Upper lobe of left lung (tissue), 4 donors: ENCODE data around the gene BTNL2.

Experiments
- CTCF ChIP-seq, 6 experiments: fragments of 450-650 bp in 4 of 6; fragments of 200-600 bp in 2 of 6; sonication (generic) in 2 of 6; IDR thresholded peaks; one replicate each; pipeline ENCODE4 v1.5.1; 2016 to 2019; ENCODE audit warnings: antibody characterized with exemption in 6 of 6
- POLR2A ChIP-seq, 4 donors: fragments of 450-650 bp; IDR thresholded peaks; one replicate each; pipeline ENCODE4 v1.5.1; 2016 to 2017; ENCODE audit warnings: antibody characterized with exemption in 4 of 4, mild to moderate bottlenecking in 2 of 4

- TF ChIP-seq CTCF (IDR thresholded peaks at IDR 0.05) (no peak), POLR2A (IDR thresholded peaks at IDR 0.05) (no peak)
Observed at GRCh38 chr6:32447932-32448331, 41.0 kb upstream of the BTNL2 start.
